HepG2 (cell line): ENCODE results near the gene DND1. TPM values are rescaled to one million over a fixed set of nuclear protein-coding genes. Genes with fewer than 3 reads are reported as not detected.

Experiments used
- ARNTL ChIP-seq: sonication (generic); formaldehyde crosslinking; IDR thresholded peaks from 2 replicates; pipeline ENCODE4 v1.4.0; 2020; ENCODE audit warnings: mild to moderate bottlenecking, missing genetic modification reagents
- DRAP1 ChIP-seq: IDR thresholded peaks from 2 replicates; pipeline ENCODE4 v1.6.1; 2016; ENCODE audit warnings: missing genetic modification reagents, missing compliant biosample characterization
- GPN1 ChIP-seq: sonication (generic); formaldehyde crosslinking; IDR thresholded peaks from 2 replicates; pipeline ENCODE4 v1.5.1; 2020; ENCODE audit warnings: missing genetic modification reagents, borderline replicate concordance
- GRHL1 ChIP-seq: sonication (generic); formaldehyde crosslinking; conservative IDR thresholded peaks from 2 replicates; pipeline ENCODE4 v1.8.0; 2022; ENCODE audit warnings: missing genetic modification reagents
- HNF1B ChIP-seq: sonication (generic); formaldehyde crosslinking; IDR thresholded peaks from 2 replicates; pipeline ENCODE4 v1.5.1; 2020; ENCODE audit warnings: mild to moderate bottlenecking, moderate library complexity, missing genetic modification reagents
- KLF12 ChIP-seq: sonication (generic); formaldehyde crosslinking; IDR thresholded peaks from 2 replicates; pipeline ENCODE4 v1.4.0; 2020; ENCODE audit warnings: missing genetic modification reagents, borderline replicate concordance
- MBNL3 ChIP-seq: fragments of 250-450 bp; sonication (Bioruptor Pico); conservative IDR thresholded peaks from 2 replicates; pipeline ENCODE4 v1.8.0; 2022; ENCODE audit warnings: mild to moderate bottlenecking, inconsistent platforms
- MXD1 ChIP-seq: sonication (generic); formaldehyde crosslinking; IDR thresholded peaks from 2 replicates; pipeline ENCODE4 v1.4.0; 2020; ENCODE audit warnings: mild to moderate bottlenecking, missing genetic modification reagents
- NR2F6 ChIP-seq, 2 experiments: IDR thresholded peaks; 2 replicates each; pipeline ENCODE4 v1.6.1; 2016; ENCODE audit warnings: antibody characterized with exemption in 1 of 2, mild to moderate bottlenecking in 1 of 2
- NRL ChIP-seq: sonication (generic); formaldehyde crosslinking; IDR thresholded peaks from 2 replicates; pipeline ENCODE4 v1.5.0; 2020; ENCODE audit warnings: missing genetic modification reagents, mild to moderate bottlenecking, moderate library complexity, borderline replicate concordance
- RNF219 ChIP-seq: sonication (generic); formaldehyde crosslinking; IDR thresholded peaks from 2 replicates; pipeline ENCODE4 v1.5.0; 2020; ENCODE audit warnings: mild to moderate bottlenecking, missing genetic modification reagents
- SNAPC5 ChIP-seq: sonication (generic); formaldehyde crosslinking; IDR thresholded peaks from 2 replicates; pipeline ENCODE4 v1.8.1; 2023; ENCODE audit warnings: mild to moderate bottlenecking, missing genetic modification reagents, borderline replicate concordance
- TERF1 ChIP-seq: sonication (generic); formaldehyde crosslinking; IDR thresholded peaks from 2 replicates; pipeline ENCODE4 v1.8.0; 2022; ENCODE audit warnings: mild to moderate bottlenecking, missing genetic modification reagents, moderate library complexity
- YEATS2 ChIP-seq: sonication (generic); formaldehyde crosslinking; IDR thresholded peaks from 2 replicates; pipeline ENCODE4 v1.4.0; 2020; ENCODE audit warnings: missing genetic modification reagents, borderline replicate concordance
- ZNF460 ChIP-seq: sonication (generic); formaldehyde crosslinking; IDR thresholded peaks from 2 replicates; pipeline ENCODE4 v1.5.1; 2020; ENCODE audit warnings: missing genetic modification reagents, mild to moderate bottlenecking, borderline replicate concordance
- ZNF569 ChIP-seq: sonication (generic); formaldehyde crosslinking; IDR thresholded peaks from 2 replicates; pipeline ENCODE4 v1.5.0; 2020; ENCODE audit warnings: mild to moderate bottlenecking, missing genetic modification reagents, moderate library complexity, borderline replicate concordance
- ZNF710 ChIP-seq: sonication (generic); formaldehyde crosslinking; IDR thresholded peaks from 2 replicates; pipeline ENCODE4 v1.5.0; 2020; ENCODE audit warnings: mild to moderate bottlenecking, missing genetic modification reagents, borderline replicate concordance
- ZNF747 ChIP-seq: sonication (generic); formaldehyde crosslinking; IDR thresholded peaks from 2 replicates; pipeline ENCODE4 v1.8.1; 2023; ENCODE audit warnings: missing genetic modification reagents, mild to moderate bottlenecking, borderline replicate concordance
- ZNF879 ChIP-seq: sonication (generic); formaldehyde crosslinking; IDR thresholded peaks from 2 replicates; pipeline ENCODE4 v1.8.1; 2023; ENCODE audit warnings: missing genetic modification reagents
- polyA plus RNA-seq, 8 experiments: library from polyadenylated mRNA; depleted of rRNA in 3 of 8; stranded (reverse) in 7 of 8; unstranded in 1 of 8; fragments of >200 nt; fragmentation: Illumina TruSeq in 4 of 8; extraction: Trizol in 4 of 8; gene quantifications; 2 replicates each; pipeline versions ENCODE4 v1.2.1 to v1.2.3, GENCODE V29; 2011 to 2016; ENCODE audit warnings: low read depth in 4 of 8, missing spikeins in 1 of 8, mixed read lengths in 1 of 8; ENCODE audit not compliant: insufficient read depth in 1 of 8
- total RNA-seq, 5 experiments: library from RNA; depleted of rRNA; stranded (reverse); fragments of >200 nt; fragmentation: Illumina TruSeq; extraction: Trizol; gene quantifications; 2 replicates each; pipeline ENCODE4 v1.2.3, GENCODE V29; 2016; ENCODE audit warnings: low read depth in 1 of 5

Gene DND1
- total and polyA plus RNA-seq, 2 of the 13 experiments (the other 11 are each of a cell fraction or from before 2014, with no cell fraction given), result 0.48 to 0.55 TPM

- TF ChIP-seq TERF1 (CRISPR knock-in tag) (no peak), RNF219 (CRISPR knock-in tag) (no peak), HNF1B (CRISPR knock-in tag) (peak; percentile 75), ZNF879 (CRISPR knock-in tag) (no peak), DRAP1 (CRISPR knock-in tag) (no peak), YEATS2 (CRISPR knock-in tag) (no peak), GPN1 (CRISPR knock-in tag) (no peak), KLF12 (CRISPR knock-in tag) (no peak), ZNF460 (CRISPR knock-in tag) (no peak), NRL (CRISPR knock-in tag) (no peak), GRHL1 (CRISPR knock-in tag) (no peak), NR2F6 (IDR thresholded peaks at IDR 0.05) (peak; percentile 37; the same call in 1 of the 2 replicates), NR2F6 (CRISPR knock-in tag; IDR thresholded peaks at IDR 0.05) (no peak), SNAPC5 (CRISPR knock-in tag) (no peak), ZNF747 (CRISPR knock-in tag) (0 out of 2 replicates have a peak, but pooled peaks have one; percentile 61), MBNL3 (CRISPR knock-in tag) (no peak), ZNF569 (CRISPR knock-in tag) (no peak), ARNTL (CRISPR knock-in tag) (no peak), MXD1 (CRISPR knock-in tag) (no peak), ZNF710 (no peak)
These were observed 40.3 kb downstream of the DND1 start, which contains the start of gene CD14 (continued) for GRCh38 chr5:140633021-140633471.
